ENCODE data around the gene CDH18. TPM values are rescaled to one million over a fixed set of nuclear protein-coding genes. Genes with fewer than 3 reads are reported as not detected.

CDH18 gene
- polyA plus RNA-seq, 1 donor from 2014 or later: 5.6 TPM

- Histone ChIP-seq H3K79me2 (replicated peaks; ENCODE audit: insufficient read depth, low read length) (no peaks in the 10 kb centered on the region), H3K9ac (ENCODE audit: low read length) (no peak overlapping the region), H3F3A (ENCODE audit: insufficient read depth, low read length, poor library complexity, severe bottlenecking) (no peaks in the 10 kb centered on the region), H3K27ac (ENCODE audit: low read length) (no peak overlapping the region), H3K4me3 (ENCODE audit: low read length) (no peak overlapping the region), H3K9me2 (ENCODE audit: insufficient read depth, low read length) (no peaks in the 10 kb centered on the region), H3K27me3 (ENCODE audit: insufficient read depth, low read depth, low read length) (no peaks in the 10 kb centered on the region), H2AFZ (ENCODE audit: low read depth, low read length) (no peak overlapping the region), H3K36me3 (ENCODE audit: insufficient read depth, low read length) (no peaks in the 10 kb centered on the region), H3K4me2 (ENCODE audit: low read length) (no peak overlapping the region), H4K20me1 (ENCODE audit: insufficient read depth) (no peaks in the 10 kb centered on the region), H3K9me3 (ENCODE audit: low read length) (no peaks in the 10 kb centered on the region)
- TF ChIP-seq MXI1 (conservative IDR thresholded peaks at IDR 0.05; ENCODE audit: poor library complexity, severe bottlenecking) (no peak), POLR2AphosphoS5 (IDR thresholded peaks at IDR 0.05) (no peak), CTCF (IDR thresholded peaks at IDR 0.05; ENCODE audit: poor library complexity, severe bottlenecking) (no peak), TAF1 (IDR thresholded peaks at IDR 0.05; ENCODE audit: low read depth) (no peak), EP300 (conservative IDR thresholded peaks at IDR 0.05; ENCODE audit: poor library complexity, severe bottlenecking) (no peak), SMC3 (conservative IDR thresholded peaks at IDR 0.05; ENCODE audit: poor library complexity) (no peak), REST (IDR thresholded peaks at IDR 0.05; ENCODE audit: borderline replicate concordance) (no peak), RAD21 (conservative IDR thresholded peaks at IDR 0.05) (no peak), EZH2 (IDR thresholded peaks at IDR 0.05; ENCODE audit: borderline replicate concordance, insufficient read depth, low read length, poor library complexity, severe bottlenecking) (no peak)
These were observed 382.1 kb downstream of the CDH18 start for GRCh38 chr5:19605846-19606407.

- no peaks in the 10 kb centered on the region for H3K27me3 ChIP-seq (ENCODE audit: insufficient read depth, low read depth, low read length)
- H3K9ac ChIP-seq (ENCODE audit: low read length): no peak overlapping the region
- no peak overlapping the region for H3K4me3 ChIP-seq (ENCODE audit: low read length)
- H3K9me2 ChIP-seq (ENCODE audit: insufficient read depth, low read length): no peaks in the 10 kb centered on the region
- H4K20me1 ChIP-seq (ENCODE audit: insufficient read depth): no peaks in the 10 kb centered on the region
- H3K36me3 ChIP-seq (ENCODE audit: insufficient read depth, low read length): no peaks in the 10 kb centered on the region
- peaks cover 2% of the 10 kb centered on the region for H3K9me3 ChIP-seq (ENCODE audit: low read length)
- H3K27ac ChIP-seq (ENCODE audit: low read length): no peak overlapping the region
- no peak overlapping the region for H2AFZ ChIP-seq (ENCODE audit: low read depth, low read length)
- H3F3A ChIP-seq (ENCODE audit: insufficient read depth, low read length, poor library complexity, severe bottlenecking): no peaks in the 10 kb centered on the region
- no peaks in the 10 kb centered on the region for H3K79me2 ChIP-seq (replicated peaks; ENCODE audit: insufficient read depth, low read length)
- H3K4me2 ChIP-seq (ENCODE audit: low read length): no peak overlapping the region
- TF ChIP-seq TAF1 (IDR thresholded peaks at IDR 0.05; ENCODE audit: low read depth) (no peak), POLR2AphosphoS5 (IDR thresholded peaks at IDR 0.05) (no peak), EZH2 (IDR thresholded peaks at IDR 0.05; ENCODE audit: borderline replicate concordance, insufficient read depth, low read length, poor library complexity, severe bottlenecking) (no peak), SMC3 (conservative IDR thresholded peaks at IDR 0.05; ENCODE audit: poor library complexity) (no peak), CTCF (IDR thresholded peaks at IDR 0.05; ENCODE audit: poor library complexity, severe bottlenecking) (no peak), RAD21 (conservative IDR thresholded peaks at IDR 0.05) (no peak), EP300 (conservative IDR thresholded peaks at IDR 0.05; ENCODE audit: poor library complexity, severe bottlenecking) (no peak), REST (IDR thresholded peaks at IDR 0.05; ENCODE audit: borderline replicate concordance) (no peak), MXI1 (conservative IDR thresholded peaks at IDR 0.05; ENCODE audit: poor library complexity, severe bottlenecking) (no peak)
These were observed 403.9 kb downstream of the CDH18 start for GRCh38 chr5:19584131-19584530.

Data from neural cell (in vitro differentiated cells).